D341Med (cell line): ENCODE measurements around the gene DNAL4.

Source experiments
- DNase-seq: peaks from one replicate; pipeline ENCODE4 v3.0.0; 2012; ENCODE audit warnings: low spot score

Gene DNAL4, protein sequence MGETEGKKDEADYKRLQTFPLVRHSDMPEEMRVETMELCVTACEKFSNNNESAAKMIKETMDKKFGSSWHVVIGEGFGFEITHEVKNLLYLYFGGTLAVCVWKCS

DNA sequence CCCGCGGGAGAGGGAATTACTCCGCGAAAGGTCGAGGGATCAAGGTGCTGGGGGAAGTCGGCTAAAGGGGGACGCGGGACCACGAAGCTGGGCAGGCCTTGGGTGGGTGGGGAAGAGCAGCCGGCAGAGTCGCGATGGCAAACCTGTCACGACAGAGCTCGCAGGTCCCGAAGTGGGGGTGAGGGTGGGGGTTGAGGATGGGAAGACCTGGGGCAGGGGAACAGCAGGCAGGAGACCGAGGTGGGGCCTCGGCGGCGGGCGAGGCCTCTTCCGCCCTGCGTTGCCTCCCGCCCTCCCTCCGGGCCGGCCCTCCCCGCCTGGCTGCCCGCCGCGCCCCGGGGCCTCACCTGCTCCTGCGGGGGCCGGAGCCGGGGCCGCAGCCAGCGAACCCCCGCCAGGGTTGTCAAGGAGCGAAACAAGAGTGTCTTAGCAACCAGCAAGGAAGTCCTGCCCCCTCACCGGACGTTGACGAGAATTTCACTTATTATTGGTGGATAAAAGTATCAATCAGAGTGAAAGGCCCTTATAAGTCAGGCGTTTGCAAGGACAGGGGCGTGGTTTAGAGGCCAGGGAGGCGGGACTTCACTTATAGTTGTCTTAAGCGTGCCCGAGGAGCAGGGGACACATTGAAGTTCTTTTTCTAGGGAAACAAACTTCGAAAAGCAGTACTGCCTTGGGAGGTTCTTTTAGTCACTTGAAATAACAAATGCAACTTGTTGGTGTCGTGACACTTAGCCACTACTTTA, at the start of gene DNAL4:
DNAL4 (minus strand) TSS at position 423 of the 746 bp plus-strand sequence. CDS start 11,412 bp downstream, outside the sequence.
- peak; percentile 95 for DNase-seq

DNA sequence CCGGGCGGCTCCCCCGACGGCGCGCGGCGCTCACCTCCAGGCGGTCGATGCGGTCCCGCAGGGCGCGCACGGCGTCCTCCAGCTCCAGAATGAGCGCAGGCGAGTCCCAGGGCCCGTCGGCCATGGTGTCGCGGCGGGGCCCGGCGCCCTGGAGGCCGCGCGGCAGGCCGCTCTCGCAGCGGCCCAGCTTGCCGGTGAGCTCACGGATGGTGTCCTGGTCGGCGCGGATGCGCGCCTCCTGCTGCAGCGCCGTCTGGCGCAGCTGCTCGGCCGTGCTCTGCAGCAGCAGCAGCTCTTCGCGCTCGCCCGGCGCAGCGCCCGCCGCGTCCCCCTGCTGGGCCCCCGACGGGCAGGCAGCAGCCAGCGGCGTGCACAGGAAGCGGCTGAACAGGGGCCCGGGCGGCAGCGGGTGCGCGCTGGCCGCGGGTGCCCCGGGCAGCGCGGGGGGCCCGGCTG, 49.3 kb upstream of the DNAL4 start:
- DNase-seq, result peak; percentile 92

DNA sequence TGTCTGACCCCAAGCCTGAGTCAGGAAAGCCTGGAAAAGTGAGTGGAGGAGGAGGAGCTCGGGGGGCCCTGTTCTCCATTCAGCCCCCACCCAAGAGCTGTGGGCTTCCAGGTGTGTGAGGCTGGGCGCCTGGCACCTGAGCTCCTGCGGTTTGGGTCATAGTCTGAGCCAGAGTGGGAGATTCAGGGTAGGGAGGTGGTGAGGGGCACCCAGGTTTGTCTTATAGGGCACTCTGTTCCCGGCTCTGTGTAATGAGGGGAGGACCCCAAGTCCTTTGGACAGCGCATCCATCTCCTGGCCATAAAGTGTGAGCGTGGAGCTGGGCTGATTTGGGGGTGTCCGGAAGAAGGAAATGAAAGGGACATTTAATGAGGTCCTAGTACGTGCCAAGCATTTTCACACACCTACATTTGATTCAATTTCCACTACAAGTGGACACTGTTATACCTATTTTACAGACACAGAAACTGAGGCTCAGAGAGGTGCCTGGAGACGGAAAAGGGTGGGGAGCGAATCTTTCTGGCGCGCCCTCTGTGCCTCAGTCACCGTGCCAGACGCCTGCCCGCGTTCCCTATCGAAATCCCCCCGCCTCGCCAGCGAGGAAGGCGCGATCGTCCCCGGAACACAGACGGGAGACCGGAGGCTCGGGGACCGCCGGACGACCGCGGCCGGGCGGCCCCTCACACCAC, 48.7 kb upstream of the DNAL4 start:
- DNase-seq, result no peak

DNA sequence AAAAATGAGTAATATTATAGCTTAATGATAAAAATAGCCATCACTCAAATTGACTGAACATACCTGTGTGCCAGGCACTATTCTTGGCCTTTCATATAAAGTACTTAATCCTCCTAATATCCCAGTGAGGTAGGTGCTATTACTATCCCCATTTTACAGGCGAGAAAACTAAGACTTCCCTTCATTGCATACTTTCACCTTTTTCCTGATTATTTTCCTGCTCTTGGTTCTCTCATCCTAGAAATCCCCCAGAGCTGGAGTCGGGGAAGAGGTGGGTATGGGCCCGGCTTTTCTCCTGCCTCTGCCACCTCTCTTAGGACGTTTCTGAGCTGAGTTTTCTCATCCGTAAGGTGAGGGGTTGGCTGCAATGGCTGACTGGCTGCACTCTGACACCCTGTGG, 47.7 kb upstream of the DNAL4 start:
- no peak for DNase-seq

DNA sequence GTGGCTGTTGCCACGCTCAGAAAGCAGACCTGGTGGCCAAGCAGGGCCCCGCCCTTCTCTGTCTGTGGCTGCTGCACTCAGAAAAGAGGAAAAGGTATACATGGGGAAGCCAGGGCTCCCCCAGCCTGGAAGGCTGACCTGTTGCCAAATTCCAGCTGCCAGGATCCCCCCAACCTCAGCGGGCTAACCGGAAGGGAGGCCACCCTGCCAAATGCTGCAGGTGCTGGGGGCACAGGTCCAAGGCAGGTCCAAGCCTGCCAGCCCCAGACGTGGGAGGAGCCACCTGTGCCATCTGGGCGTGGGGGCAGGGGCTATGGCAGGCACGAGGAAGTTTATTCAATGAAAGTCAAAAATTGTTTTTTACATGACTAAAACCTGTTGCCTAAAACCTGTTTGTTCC, 47.3 kb upstream of the DNAL4 start:
- DNase-seq, result no peak

DNA sequence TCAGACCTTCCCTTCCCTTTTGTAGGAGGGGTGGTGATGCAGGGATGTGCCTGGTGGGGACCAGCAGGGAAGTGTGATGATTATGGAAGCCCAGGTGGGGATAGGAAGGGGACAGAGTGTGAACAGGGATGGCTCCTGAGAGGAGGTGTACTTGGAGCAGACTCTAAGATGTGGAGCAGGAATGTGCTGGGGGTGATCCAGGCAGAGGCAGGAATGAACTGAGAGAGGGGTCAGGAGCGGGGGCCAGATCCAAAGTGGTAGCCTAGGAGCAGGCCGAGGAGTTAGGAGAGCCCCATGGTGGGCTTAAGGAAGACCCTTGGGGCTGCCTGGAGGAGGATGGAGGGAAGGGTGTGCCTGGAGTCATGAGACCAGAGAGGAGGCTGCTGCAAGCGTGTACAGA, 46.2 kb upstream of the DNAL4 start:
- no peak for DNase-seq

DNA sequence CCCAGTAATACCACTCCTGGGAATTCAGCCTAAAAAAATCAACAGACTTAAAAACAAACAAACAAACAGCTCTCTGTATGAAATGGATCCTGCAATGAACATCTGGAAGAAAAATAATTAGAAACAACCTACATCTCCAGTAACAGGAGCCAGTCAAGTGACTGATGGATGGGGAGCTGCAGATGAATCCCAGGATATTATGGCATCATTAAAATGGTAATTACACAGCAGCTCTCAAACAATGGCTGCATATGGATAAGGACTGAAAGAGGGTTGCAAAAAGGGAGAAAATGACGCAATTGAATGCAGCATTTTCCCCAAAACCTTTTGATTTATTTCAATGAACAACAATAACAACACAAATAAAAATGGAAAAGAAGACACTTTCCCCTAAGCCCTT, 45.7 kb upstream of the DNAL4 start:
- DNase-seq, result no peak

DNA sequence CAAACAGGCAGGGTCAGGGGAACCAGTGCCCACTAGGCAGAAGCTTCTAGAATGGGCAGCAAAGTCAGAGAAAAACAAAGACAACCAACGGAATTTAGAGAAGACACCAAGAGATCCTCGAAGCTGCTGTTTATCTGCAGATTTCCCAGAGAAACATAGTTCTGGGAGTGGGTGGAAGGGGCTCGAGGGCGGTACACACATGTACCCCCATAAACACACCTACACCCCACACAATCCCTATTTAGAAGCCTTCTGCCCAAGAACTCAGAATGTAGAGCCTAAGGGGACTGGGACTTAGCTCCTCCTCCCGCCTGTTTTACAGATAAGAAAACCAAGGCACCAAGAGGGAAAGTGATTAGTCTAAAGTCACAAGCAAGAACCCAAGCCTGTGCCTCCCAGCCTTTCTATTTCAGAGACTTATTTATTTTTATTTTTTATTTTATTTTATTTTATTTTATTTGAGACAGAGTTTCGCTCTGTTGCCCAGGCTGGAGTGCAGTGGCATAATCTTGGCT, 43.5 kb upstream of the DNAL4 start:
- no peak for DNase-seq

DNA sequence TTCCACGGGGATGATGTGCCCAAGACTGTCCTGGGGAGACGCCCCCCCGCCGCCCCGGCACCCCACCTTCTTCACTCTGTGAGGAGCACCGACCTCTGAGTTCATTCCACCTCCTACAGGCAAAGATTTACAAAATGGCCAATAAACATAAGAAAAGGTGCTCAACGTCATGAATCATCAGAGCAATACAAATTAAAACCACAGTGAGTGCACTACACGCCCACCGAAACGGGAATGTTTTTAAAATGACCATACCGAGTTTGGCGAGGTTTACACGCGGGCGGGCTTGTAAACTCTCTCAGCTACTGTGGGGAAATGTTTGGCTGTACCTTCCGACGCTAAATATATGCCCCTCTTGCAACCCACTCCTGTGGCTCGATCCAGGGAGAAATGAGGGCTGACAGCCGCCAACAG, 42.0 kb upstream of the DNAL4 start:
- DNase-seq, result no peak

DNA sequence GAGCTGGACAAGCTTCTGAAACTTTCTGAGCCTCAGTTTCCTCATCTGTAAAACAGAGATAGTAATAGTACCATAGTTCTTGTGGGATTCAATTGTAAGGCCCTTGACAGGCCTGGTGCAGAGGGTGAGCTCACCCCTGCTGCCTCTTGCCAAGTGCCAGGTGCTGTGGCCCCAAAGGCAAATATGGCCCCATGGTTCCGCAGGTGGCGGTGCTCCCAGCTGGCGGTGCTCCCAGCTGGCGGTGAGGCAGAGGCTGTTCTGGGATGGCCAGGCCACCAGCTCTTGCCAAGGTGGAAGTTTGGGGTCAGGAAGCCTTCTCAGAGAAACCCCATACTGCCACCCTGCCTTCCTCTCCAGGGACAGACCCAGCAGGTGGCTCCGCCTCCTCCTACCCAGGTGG, 41.0 kb upstream of the DNAL4 start:
- no peak for DNase-seq

DNA sequence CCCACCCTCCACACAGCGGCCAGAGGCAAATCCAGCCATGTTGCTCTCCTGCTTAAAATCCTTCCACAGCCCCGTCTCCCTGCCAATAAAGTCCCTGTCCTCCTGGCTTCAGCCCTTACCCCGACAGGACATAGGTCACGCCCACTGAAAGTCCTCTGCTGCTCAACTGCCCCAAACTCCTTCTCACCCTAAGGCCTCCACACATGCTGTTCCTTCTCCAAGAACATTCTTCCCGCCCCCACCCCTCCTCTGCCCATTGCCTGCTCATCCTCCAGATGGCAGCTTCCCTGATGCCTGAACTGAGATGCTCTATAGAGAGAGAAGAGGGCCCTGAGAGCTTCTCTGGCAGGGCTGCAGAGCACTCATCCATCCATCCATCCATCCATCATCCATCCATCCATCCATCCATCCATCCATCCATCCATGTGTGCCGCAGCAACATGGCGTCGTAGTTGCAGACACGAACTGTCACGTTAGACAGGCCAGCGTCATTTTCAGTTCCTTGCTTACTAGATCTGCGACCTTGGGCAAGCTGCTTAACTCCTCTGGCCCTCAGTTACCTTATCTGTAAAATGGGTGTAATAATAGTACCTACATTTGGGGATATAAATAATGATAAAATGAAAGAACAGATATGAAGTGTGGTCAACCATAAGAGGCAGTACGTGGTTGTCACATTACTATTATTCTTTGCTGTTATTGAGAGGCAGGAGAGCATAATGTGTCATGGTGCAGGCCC, 40.4 kb upstream of the DNAL4 start:
- no peak for DNase-seq

DNA sequence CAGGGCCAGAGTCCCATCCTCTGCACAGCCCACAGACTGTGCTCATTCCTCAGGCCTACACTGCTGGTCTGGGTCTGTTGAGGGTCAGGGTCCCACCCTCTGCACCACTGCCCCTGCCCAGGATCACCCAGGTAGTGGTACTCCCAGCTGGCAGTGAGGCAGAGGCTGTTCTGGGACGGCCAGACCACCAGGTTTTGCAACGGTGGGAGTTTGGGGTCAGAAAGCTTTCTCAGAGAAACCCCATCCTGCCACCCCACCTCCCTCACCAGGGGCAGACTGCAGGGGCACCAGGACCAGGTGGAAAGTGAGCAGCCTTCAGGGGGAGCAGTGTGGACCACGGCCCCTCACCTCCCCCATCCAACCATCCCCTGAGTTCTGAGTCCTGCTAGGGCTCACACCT, 39.1 kb upstream of the DNAL4 start:
- DNase-seq, result no peak

DNA sequence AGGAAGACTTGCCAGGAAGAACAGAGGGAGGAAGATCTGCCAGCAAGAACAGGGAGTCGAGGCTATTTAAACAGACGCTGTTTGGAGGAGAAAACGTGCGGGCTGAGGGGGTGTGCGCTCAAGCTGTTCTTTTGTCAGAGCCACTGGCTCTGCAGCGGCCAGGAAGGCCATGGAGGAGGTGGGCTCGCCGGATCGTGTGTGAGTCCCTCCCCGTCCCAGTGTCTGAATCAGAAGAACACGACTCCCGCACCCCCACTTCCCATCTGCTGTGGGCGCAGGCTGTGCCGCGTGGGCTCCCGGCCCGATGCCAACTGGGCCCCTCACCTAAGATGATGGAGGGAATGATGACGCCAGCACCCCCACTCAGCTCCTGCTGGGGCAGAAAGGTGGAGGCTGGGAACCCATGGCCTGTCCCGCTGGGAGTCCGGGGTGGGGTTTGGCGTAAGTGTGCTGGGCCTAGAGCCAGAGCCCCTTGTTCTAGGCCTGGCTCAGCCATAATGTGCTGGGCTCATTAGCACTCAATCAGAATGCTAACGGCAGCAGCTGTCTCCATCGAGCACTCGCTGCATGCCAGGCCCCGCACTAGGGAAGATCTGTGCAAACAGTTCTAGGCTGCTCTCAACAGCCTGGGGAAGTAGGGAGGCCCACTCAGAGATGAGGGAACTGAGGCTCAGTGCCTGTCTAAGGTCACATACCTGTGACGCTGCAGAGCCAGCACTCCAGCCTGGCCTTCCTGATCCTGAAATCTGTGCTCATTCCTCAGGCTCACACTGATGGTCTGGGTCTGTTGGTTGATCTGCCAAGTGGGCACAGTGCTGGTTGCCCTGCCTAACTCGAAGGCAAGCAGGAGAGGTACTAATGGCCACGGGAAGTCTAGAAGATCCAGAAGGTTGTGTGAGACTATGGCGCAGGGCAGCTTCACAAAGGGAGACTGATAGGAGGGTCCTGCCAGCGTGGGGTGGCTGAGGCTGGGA, 38.3 kb upstream of the DNAL4 start:
- no peak for DNase-seq

DNA sequence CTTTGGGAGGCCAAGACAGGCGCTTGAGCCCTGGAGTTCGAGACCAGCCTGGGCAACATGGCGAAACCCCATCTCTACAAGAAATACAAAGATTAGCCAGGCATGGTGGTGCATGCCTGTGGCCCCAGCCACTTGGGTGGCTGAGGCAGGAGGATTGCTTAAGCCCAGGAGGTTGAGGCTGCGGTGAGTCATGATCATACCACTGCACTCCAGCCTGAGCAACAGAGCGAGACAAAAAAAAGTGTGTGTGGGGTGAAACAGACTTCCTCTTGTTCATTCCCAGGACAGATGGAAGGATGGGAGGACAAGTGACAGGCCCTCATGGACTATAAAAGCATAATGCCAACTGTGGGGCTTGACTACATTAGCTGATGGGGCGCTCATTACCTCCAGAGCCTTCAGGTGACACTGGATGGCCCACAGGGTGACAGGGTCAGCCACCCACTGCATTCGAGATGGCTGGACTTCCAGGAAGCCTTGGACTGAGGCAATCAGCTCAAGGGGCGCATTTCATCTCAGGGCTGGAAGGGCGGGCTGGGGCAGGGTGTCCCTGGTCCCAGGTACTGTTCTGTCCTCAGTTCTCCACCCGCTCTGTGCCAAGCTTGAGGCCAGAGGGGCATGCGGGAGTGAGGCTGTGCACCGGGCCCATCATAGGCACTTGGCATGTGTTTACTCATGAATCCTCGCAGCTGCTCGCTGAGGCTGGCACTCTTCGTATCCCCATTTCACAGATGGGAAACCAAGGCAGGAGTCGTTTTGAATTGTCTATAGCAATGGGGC, 37.4 kb upstream of the DNAL4 start:
- no peak for DNase-seq

DNA sequence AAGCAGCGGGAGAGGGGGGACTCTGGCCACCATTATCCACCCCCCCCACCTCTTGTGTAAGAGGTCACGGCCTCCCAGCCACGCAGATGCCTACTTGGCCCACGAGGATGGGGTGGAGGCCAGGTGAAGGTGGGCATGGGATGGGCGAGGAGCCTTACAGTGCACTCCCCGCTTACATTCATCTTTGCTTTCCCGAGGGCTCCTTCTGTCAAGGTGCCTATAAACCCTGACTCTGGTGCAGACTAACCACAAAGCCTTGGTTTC, 36.8 kb upstream of the DNAL4 start:
- no peak for DNase-seq

DNA sequence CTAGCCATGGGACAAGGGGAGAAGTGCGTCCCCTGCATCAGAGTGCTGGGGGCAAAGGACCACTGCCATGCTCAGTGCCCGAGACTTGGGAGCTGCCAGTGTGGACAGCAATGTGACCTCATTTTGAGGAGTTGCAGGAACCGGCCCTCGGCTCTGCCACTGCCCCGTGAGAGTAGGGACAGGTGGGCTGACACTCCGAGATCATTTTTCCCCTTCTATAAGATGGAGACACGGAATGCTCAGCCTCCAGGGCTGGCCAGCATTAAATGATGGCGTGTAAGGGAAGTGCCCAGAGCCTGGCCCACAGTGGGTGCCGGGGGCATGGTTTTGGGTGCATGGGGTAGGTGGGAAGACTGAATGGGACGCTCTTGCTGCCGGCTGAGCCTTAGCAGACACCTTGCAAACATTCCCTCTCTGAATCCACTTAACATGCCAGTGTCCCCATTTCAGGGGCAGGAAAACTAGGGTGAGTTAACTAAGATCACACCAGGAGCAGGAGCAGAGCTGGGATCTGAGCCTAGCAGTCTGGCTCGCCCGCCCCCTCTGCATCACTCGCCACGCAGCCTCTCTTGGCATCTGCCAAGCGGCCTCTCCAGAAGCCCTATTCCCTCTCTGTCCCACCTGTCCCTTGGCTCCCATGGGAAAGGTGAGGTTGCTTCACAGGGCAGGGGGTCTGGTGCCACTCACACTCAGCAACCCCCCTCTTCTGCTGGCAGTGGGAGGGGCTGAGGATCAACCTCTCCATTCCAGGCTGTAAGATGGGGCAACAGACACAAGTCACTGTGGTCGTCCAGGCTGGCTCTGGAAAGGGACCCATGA, 36.3 kb upstream of the DNAL4 start:
- DNase-seq, result no peak

DNA sequence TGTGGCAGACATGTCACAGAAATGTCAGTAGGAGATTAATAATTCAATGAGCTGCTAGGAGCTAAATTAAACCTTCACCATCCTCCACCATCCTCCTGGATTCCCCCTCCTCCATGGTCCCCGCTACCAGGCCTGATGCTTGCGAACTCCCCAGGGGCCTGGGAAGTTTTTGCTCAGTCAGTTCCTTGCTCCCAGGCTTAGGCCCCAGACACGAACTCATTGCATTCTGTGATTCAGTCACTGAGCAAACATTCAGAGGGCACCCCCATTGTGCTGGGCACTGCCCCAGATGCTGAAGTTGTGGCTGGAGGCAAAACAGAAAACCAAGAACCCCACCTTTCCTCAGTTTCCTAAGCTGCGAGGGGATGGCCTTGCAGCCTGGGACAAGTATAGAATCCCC, 35.5 kb upstream of the DNAL4 start:
- no peak for DNase-seq

DNA sequence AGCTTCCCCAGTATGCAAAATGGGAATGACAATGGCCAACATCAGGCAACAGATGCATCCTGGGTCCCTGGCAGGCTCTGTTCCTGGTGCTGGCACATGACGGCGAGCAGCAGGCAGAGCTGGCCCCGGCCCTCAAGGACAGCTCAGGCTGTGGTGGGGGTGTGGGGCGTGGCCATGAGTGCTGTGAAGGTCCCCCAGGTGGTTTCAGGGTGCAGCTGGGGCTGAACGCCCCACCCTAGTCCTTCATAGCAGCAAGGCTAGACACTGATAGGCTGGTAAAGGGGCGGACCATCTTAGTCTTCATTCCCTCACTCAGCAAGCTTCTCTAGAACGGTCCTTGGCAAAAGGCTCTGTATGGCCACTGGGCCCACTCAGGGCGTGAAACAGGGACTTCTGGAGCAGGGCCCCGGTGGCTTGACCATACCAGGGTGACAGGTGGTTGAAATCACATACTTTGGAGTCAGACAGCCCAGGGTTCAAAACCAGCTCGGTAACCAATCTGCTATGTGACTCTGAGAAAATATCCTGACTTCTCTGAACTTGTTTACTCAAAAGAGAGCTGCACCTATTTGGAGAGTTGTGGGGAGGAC, 34.8 kb upstream of the DNAL4 start:
- DNase-seq, result no peak

DNA sequence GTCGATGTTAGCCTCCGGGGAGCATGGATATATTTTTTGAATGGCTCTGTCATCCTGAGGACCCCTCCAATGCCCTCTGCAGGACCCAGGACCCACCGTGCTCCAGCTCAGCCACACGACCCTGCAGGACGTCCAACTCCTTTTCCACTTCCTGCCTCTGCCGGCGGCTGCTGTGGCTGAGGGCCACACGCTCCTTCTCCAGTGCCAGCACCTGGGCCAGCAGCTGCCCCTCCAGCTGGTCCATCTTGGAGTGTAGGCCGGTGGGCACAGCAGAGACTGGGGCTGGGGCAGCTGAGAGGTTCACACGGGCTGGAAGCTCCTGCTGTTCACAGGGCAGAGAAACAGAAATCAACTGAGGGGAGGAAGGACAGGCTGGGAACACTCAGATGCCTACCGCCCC, 34.2 kb upstream of the DNAL4 start:
- DNase-seq, result no peak

DNA sequence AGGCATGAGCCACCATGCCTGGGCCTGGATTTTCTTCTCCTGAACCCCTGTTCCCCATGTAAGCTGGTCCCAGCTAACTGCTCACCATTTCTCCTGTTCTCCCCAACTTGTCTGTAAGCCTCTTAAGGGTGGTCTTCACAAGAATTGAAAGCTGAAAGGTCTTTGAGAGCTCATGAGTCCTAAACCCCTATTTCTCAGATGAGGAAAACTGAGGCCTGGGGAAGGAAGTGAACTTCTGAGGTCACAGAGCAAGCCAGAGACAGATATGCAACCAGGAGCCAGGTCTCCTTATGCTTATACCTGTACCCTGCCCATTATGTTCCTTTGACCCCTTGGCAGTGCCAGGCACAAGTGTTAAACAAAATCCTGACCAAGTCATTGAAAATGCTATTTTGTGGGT, 33.6 kb upstream of the DNAL4 start:
- DNase-seq, result no peak
